ACHN (cell line): ENCODE measurements around the gene COL9A3.

Experiments
- DNase-seq: peaks from one replicate; pipeline ENCODE4 v3.0.0-alpha.2; 2015
- in situ Hi-C: cut with HindIII; loops from 2 replicates; pipeline ENCODE4 v1.10.0; 2017; ENCODE audit warnings: low sequenced_read_pairs, low pct_ligation_motif_present, low pct_unique_long_range_greater_than_20kb

COL9A3 gene

DNA sequence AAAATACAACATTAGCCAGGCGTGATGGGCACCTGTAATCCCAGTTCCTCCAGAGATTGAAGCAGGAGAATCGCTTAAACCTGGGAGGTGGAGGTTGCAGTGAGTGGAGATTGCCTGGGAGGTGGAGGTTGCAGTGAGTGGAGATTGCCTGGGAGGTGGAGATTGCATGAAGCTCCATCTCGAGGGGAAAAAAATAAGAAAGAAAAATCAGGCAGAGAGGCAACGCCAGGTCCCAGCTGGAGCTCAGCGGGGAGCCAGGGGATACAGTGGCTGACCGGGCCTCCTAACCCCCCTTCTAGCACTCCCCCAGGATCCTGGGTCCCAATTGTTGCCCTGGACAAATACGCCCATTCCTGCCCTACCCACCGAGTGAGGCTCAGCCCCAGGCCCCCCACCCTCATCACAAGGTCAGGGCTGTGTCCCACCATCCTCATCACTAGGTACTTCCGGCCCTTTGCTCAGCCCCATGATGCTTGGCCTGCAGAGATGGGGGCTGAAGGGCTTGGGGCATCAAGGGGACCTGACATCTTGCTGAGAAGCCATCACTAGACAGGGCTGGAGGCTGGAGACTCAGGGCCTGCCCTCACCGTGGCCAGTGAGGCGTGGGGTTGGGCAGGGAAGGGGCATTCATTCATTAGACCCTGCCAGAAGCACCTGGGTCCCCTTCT lies 10.3 kb upstream of the COL9A3 start:
- no peak for DNase-seq
- in situ Hi-C loops = no loop called here

DNA sequence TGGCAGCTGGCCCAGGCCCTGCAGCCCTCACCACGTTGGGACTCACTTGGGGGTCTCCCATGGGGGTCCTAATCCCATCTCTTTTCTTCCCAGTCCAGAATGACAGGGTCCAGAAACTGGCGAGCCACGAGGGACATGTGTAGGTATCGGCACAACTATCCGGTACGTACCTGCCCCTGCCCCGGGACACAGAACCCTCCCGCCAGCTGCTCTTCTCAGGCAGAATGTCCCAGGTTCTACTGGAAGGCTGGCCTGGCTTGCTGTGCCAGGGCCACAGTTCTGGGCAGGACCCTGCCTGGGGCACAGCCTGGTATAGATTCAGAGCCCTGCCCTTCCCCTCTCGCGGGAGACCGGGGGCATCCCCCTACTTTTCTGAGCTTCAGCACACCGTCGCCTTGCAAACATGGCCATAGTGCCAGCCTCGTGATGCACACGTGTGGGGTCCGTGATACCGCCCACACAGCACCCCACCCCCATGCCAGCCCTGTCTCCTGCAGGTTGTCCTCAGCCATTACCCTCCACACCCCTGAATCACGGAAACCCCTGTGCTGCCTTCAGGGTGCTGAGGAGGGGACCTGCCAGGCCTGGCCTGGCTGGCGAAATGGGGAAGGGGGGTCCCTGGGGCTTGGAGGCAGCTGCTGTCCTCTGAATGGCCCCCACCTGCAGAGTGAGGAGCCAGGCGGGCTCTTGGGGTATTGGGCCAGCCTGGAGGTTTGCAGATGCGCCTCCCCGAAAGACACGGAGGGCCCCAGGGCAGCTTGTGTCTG lies 9.2 kb upstream of the COL9A3 start:
- in situ Hi-C loops = no loop called here

DNA sequence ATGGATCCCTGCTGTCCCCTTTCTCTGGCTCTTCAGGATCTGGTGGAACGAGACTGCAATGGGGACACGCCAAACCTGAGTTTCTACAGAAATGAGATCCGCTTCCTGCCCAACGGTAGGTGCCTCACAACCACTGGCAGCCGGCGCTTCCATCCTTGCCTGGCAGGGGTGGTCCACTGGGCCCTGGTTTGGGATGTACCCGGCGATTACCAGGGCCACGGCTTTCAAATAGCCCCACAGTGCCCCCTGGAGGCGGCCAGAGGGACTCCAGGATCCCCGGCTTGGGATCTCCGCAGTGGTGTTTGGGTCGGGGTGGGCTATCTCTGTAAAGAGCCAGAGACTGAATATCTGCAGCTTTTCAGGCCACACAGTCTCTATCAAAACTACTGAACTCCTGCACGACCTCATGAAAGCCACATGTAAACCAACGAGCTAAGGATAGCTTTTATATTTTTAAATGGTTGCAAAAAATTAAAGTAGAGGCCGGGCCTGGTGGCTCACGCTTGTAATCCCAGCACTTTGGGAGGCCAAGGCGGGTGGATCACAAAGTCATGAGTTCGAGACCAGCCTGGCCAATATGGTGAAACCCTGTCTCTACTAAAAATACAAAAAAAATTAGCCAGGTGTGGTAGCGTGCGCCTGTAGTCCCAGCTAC lies 8.5 kb upstream of the COL9A3 start:
- in situ Hi-C loops = no loop called here
- DNase-seq = peak; percentile 49

More for the DNA sequence above, 9.2 kb upstream of the COL9A3 start:
- DNase-seq = no peak

DNA sequence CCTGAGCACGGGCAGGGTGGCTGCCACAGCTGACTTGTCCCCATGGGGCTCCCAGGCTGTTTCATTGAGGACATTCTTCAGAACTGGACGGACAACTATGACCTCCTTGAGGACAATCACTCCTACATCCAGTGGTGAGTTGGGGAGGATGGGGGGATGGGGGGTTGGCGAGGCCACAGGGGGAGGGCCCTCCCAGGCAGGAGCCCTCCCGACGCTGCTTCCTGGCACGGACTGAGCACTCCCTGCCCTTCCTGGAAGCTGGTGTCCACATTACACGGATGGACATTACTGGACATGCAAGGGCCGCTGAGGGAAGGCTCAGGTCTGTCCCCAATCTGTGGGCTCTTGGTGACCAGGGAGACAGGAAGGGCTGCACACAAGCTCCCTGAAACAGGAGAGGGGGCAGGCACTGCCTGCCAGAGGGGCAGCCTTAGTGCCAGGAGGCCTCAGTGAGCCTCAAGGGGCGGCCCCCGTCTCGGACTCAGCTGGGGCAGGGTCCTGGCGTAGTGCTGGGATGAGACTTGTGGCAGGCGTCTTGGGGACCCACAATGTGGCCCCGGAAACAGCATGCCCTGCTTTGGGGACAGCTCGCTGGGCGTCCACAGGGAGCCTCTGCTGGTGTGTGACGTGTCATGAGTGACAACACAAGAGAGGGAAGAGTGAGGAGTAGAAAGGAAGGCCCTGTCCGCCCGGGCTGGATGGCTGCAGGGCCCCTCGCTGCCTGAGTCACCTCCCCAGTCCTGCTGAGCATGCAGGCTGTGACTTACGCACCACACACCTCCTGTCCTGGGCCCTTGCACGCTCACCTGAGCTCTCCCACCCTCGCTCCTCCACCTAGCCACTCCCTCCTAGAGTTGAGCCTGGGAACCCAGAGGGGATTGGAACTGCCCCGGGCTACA lies 7.1 kb upstream of the COL9A3 start:
- DNase-seq = no peak
- in situ Hi-C loops = no loop called here

DNA sequence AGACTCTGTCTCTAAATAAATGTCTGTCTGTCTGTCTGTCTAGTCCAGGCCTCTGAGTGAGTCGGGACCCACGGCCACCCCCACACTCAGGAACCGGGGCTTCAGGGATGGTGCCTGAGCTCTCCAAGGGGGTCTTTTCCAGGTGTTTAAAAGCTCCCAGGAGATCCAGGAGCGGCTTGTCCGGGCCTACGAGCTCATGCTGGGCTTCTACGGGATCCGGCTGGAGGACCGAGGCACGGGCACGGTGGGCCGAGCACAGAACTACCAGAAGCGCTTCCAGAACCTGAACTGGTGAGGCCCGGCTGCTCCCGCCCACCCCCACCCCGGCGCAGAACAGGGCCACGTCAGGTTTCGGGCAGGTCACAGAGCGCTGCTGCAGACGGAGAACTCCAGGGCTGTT lies 5.5 kb upstream of the COL9A3 start:
- in situ Hi-C loops = no loop called here
- no peak for DNase-seq

DNA sequence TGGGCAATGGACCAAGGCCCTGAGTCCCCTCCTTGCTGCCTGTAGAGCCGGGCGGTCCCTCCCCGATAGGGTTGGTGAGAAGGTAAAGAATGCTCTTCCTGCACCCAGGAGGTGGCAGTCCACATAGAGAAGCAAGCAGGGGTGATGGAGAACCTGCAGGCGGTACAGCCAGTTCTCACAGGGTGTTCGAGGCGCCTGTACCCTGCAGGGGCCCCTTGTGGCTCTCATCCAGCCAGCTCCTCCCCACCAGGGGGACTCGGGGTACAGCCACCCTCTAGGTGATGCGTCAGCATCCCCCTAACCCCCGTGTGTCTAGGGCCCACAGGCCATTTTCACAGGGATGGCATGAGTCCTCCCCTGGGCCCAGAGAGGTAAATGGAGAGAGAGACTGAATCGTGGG lies 5.1 kb upstream of the COL9A3 start:
- in situ Hi-C loops = no loop called here
- DNase-seq = no peak

DNA sequence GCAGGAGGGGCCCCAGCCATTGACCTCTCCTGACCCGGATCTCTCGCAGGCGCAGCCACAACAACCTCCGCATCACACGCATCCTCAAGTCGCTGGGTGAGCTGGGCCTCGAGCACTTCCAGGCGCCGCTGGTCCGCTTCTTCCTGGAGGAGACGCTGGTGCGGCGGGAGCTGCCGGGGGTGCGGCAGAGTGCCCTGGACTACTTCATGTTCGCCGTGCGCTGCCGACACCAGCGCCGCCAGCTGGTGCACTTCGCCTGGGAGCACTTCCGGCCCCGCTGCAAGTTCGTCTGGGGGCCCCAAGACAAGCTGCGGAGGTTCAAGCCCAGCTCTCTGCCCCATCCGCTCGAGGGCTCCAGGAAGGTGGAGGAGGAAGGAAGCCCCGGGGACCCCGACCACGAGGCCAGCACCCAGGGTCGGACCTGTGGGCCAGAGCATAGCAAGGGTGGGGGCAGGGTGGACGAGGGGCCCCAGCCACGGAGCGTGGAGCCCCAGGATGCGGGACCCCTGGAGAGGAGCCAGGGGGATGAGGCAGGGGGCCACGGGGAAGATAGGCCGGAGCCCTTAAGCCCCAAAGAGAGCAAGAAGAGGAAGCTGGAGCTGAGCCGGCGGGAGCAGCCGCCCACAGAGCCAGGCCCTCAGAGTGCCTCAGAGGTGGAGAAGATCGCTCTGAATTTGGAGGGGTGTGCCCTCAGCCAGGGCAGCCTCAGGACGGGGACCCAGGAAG lies 4.5 kb upstream of the COL9A3 start:
- DNase-seq = no peak
- in situ Hi-C loops = no loop called here

DNA sequence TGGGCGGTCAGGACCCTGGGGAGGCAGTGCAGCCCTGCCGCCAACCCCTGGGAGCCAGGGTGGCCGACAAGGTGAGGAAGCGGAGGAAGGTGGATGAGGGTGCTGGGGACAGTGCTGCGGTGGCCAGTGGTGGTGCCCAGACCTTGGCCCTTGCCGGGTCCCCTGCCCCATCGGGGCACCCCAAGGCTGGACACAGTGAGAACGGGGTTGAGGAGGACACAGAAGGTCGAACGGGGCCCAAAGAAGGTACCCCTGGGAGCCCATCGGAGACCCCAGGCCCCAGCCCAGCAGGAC lies 4.0 kb upstream of the COL9A3 start:
- in situ Hi-C loops = no loop called here
- DNase-seq = no peak

DNA sequence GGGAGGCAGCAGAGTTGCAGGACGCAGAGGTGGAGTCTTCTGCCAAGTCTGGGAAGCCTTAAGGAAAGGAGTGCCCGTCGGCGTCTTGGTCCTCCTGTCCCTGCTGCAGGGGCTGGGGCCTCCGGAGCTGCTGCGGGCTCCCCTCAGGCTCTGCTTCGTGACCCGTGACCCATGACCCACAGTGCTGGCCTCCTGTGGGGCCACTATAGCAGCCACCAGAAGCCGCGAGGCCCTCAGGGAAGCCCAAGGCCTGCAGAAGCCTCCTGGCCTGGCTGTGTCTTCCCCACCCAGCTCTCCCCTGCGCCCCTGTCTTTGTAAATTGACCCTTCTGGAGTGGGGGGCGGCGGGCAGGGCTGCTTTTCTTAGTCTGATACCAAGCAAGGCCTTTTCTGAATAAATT lies 3.3 kb upstream of the COL9A3 start:
- in situ Hi-C loops = no loop called here
- no peak for DNase-seq

DNA sequence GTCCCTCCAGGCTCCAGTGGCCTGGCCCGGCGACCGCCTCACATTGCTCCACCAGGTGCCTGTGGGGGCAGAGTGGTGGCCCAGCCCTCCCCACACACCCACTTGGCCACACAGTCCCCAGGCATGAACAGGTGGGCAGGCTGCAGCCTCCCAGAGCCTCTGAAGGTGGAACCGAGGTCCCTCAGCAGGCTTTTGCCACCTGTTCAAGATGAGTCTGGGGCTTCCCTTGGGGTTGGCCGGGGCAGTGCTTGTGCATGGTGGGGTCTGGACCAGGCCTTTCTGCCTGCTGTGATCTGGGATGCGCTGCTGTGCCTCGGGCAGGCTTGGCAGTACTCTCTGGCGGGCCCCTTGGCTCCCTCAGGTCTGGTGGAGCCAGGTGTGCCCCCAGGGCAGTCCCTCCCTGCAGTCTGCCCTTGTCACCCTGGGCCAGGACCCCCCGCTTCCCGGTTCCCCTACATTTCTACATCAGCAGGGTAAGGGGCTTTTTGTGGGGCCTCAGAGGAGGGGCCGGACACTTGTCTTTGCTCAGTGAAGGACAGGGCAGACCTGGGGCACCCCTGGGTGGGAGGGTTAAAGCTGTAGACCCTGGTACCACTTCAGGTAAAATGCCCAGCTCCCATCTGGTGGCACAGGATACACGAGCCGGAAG lies 2.7 kb upstream of the COL9A3 start:
- in situ Hi-C loops = no loop called here
- no peak for DNase-seq

DNA sequence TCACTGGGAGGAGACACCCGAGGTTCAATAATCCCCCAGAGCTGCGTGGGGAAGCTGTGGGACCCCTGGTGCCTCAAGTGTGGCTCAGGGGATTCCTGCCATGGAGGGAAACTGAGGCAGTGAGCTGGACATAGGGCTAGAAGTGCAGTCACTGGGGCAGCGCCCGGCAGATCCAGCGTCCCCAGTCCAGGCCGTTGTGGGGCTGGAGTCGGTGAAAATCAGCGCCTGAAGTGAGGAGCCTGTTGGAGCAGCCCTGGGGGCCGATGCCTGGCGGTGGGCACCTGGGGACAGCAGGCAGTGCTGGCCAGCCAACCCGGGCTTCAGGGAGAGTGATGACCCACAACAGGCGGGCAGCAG lies 2.2 kb upstream of the COL9A3 start:
- in situ Hi-C loops = no loop called here
- no peak for DNase-seq

DNA sequence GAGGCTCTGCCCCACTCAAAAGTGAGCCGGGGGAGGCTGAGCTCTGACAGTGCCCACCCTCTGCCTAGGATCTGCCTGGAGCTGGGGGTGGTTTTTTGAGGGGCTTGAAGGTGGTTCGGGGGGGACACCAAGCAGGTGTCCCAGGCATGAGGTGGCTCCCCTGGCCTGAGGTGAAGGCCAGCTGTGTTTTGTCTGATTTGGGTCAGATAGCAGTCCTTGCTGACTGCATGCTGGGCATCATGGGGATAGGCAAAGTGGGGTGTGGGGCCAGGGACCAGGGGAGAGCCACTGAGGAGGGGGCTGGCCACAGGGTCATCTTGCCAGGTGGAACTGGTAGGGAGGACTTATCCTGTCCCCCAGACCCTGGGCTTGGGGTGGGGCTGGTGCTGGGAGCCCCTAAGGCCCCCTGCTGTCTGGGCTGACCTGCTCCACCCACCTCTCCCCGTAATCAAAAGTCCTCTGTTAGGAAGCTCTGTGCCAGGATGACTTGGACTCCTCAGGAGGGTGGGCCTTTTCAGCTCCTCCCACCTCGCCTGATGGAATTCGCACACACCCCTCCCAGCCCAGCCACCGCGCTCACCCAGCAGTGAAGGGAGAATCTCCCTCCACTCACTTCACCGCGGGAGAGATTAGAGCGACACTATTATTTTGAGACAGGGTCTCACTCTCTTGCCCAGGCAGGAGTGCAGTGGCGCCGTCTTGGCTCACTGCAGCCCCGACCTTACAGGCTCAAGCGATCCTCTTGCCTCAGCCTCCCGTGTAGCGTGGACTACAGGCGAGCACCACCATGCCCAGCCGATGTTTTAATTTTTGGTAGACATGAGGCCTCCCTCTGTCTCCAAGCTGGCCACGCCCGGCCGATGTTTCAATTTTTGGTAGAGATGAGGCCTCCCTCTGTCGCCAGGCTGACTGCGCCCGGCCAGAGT lies 1.5 kb upstream of the COL9A3 start:
- in situ Hi-C loops = no loop called here
- peak; percentile 45 for DNase-seq

DNA sequence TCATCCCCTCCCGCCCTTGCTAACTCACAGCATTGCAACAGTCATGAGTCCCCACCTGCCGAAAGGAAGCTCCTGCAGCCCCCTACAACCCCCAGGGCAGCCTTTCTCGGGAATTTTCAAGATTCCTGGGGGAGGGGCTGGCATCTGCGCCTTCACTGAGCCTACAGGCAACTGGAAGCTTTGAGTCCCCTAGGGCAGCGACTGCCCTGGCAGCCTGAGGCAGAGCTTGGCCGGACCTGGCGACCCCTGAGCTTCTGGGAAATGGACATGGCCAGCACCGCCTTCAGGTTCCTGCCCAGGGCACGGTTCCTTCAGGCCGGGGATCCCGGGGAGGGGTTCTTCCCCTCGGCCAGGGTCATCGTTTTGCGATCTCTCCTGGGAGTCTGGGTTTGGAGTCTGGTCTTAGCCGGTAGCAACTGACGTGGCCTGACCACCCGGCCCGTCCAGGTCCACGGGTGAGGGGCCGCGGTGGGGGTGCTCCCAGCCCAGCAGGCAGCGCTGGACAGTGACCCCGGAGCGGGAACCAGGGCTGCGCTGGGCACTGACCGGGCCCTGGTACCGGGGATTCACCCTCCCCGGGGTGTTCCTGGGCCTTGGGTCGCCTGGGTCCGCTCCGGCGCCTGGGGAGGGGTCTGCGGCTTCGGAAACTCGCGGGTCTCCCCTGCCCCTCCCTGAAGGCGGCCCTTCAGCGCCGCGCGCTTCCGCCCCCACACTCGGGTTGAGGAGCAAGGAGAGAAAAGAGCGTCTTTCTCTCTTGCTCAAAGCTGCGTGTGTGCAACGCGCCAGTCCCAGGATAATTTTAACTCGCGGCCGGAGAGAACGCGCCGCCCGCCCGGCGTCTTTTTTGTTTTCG lies 593 bp upstream of the COL9A3 start:
- DNase-seq = no peak
- in situ Hi-C loops = no loop called here

DNA sequence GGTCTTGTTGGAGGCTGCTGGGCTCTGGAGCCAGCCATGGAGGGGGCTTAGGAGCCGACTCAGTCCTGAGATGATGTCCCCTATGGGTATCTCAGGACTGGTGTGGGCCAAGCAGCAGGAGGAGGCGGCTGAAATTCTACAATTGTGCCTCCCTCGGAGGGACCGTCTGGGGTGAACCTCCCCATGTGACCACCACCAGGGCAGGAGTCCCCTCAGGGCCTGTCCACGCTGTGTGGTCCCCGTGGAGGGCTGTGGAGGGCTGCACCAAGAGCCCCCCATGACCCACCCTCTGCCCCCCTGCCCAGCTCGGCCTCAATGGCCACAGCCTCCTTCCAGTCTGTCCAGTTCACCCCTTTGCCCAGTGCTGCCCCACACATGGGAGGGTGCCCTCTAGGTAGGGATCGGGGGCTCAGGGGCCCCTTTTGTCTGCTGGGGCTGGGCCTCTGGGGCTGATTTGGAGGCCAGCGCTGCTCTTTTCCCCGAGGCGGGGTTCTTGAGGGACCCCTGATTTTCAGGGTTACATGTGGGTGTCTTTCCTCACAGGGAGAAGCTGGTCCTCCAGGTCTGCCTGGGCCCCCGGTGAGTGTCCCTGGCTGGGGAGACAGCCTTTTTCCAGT lies 1.2 kb downstream of the COL9A3 start:
- in situ Hi-C loops = no loop called here
- no peak for DNase-seq

DNA sequence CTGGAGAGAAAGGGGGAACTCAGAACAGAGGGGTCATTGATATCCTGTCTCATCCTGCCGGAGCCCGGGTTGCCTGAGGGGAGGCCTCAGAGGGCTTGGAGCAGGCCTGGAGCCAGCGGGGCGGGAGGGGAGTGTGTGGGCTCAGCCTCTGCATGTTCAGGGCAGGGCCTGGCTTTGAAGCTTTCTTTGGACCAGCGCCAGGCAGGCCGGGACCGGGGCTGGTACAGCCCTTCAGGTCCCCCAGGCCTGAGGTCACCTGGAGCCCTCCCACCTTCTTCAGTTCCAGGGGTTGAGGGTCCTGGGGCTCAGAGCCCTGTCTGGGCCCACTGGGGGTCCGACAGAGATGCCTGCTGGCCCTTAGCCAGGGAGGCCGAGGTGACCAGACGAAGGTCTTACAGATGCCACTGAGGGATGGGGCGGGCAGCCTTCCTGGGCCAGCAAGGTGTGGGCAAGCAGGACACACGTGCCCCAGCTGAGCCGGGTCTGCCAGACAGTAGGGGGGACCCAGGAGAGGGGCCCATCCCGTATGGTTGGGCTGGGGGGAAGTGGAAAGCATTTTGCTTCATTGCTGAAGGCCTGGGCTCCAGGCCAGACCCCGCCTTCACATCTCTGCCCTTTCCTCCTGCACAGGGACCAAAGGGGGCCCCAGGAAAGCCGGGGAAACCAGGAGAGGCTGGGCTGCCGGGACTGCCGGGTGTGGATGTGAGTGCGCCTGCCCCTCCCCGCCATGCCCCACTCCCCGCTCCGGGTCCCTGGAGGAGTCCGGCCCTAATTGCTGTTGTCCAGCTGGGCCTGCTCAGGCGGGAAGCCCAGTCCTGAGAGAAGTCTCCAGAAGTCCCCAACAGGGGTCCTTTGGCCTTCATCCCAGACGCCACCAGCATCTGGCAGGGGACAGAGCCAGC lies 2.0 kb downstream of the COL9A3 start:
- in situ Hi-C loops = no loop called here
- DNase-seq = no peak
